NCI-H526 (cell line): ENCODE results near the gene GLMP.

Experiments
- DNase-seq, 2 experiments: peaks; one replicate each; lab custom pipeline; 2025; lab: John Stamatoyannopoulos, UW

Gene GLMP

GRCh38 chr1:156285437-156285836, 10.0 kb downstream of the GLMP start:
- DNase-seq = no peak

DNA sequence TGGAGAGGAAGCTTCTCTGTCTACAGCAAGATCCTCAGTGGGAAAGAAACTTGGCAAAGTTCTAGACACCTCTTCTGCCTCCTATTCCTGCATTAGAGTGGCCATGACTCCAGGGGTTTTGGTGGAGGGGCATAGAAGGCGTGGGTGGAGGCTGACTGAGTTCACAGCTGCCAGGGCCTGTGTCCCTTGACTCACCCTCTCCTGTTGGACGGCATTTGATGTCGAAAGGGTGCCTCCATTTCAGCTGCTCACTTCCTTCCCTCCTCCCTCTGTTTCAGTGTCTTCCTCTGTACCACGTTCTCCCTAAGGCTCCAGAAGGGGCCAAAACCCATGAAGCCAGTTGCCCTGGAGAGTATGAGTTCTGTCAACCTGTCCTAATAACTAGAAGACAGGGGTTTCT, 10.7 kb downstream of the GLMP start:
- no peak for DNase-seq

DNA sequence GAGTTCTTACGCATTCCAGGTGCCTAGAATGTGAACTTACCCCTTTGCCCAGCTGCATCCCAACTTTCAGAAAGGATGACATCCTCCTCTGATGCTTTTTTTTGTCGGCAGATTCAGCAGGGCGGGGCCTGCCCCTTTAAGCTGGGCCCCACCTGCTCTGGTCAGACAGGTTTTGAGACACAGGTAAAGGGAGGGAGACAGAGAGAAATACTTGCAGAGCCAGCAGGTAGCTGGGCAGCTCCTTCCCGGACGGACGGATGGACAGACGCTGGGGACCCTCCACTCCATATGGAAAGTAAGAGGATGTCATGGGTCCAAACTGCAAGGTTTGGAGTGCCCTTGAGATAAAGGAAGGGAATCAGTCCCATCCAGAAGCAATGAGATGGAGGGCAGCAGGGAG, 11.4 kb downstream of the GLMP start, which contains the start of gene TMEM79:
TSS of gene TMEM79 (plus strand) at position 214 of the 400 bp plus-strand sequence. CDS start 902 bp downstream, outside the sequence.
- peak; percentile 18 to 66 for DNase-seq

DNA sequence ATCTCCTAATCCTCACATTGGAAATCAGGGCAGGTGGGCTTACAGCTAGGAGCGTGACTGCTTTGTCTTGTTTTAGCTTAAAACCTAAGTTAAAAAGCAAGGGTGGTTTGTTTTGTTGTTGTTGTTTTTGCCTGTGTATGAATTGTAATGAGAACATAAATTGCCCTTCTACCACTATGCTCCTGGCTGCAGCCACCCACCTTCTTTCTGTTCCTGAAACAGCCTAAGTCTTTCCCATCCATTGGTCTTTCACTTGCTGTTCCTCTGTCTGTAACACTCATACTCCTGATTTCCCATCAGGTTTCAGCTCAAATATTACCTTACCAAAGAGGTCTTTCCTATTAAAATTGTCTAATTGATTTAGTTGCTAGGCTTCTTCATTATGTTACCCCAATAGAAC, 12.0 kb downstream of the GLMP start:
- DNase-seq = no peak

DNA sequence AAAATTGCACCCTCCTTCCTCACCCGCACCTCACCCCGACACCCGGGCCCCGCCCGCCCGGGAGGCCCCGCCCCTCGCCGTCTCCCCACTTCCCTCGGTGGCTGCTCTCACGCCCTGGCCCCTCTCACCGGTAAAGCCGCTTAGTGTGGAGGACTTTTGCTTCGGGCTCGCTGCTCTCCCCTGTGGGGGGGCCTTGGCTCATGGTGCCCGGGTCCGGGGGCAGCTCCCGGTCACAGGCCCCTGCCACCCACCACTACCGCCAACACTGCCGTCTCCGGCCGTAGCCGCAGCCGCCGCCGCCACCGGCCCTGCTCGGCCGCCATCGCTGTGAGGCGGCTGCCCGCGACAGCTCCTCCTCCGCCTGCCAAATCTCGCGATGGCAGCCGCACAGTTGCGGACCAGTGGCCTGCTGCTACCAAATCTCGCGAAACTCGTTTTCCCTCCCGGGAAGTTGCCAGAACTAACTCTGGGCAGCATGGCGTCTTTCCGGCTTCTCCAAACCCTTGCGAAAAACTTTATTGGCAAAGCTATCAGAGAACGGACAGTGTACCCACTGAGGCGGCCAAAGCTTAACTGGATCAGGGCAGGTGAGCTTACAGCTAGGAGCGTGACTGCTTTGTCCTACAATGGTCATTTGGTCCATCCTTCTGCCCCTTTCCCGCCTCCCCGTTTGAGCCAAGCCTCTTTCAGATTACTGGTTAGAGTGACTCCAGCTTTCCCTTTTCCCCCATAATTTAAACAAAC, 12.8 kb downstream of the GLMP start, which contains the start of gene SMG5:
TSS of gene SMG5 (minus strand) at position 347 of the 744 bp plus-strand sequence. CDS start at position 202, 145 bp downstream.
- DNase-seq = peak; percentile 99 to 100

- DNase-seq = peak; percentile 51 to 79
Measured at GRCh38 chr1:156281693-156282478, 13.6 kb downstream of the GLMP start.

- DNase-seq = no peak
Measured at GRCh38 chr1:156281281-156281680, 14.2 kb downstream of the GLMP start.

GRCh38 chr1:156279837-156280236, 15.6 kb downstream of the GLMP start:
- DNase-seq = no peak

- no peak for DNase-seq
Measured at GRCh38 chr1:156276966-156277381, 18.5 kb downstream of the GLMP start.

- DNase-seq = no peak
Measured at GRCh38 chr1:156276532-156276931, 18.9 kb downstream of the GLMP start.

DNA sequence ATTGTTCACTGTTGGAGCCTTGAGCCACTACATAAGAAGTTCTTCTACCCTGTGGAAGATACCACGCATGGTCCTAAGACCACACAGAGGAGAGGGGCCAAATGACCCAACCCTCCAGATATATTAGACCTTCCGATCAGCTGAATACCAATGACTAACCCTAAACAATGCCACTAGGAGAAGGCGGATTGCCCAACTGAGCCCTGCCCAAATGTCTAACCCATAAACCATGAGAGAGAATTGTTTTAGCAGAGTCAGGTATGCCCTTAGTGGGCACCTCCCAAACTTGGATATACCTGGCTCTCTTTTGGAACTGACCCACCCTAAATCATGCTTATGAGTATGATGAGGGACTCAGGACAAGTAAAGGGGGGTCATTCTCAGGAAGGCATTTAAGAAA, 25.2 kb downstream of the GLMP start:
- DNase-seq = no peak

GRCh38 chr1:156268336-156268735, 27.1 kb downstream of the GLMP start:
- DNase-seq = no peak

- no peak for DNase-seq
Measured at GRCh38 chr1:156266051-156266450, 29.4 kb downstream of the GLMP start.

DNA sequence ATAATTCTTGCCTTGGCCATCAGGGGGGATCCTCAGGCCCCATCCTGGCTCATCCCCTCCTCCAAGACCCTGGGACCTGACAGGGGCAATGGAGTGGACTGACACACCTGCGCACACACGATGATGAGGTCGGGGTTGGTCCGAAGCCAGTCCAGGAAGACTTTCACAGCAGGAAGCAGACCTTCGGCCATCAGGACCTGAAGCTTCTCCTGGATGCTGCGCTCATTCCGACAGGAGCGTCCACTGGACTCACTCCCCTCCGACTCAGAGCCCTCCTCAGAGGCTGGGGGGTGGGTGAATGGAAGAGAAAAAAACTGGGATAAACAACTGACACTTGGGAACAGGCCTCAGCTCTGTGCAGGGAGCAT, 32.2 kb downstream of the GLMP start:
- DNase-seq = no peak

GRCh38 chr1:156262461-156263287, 32.8 kb downstream of the GLMP start:
- no peak for DNase-seq

DNA sequence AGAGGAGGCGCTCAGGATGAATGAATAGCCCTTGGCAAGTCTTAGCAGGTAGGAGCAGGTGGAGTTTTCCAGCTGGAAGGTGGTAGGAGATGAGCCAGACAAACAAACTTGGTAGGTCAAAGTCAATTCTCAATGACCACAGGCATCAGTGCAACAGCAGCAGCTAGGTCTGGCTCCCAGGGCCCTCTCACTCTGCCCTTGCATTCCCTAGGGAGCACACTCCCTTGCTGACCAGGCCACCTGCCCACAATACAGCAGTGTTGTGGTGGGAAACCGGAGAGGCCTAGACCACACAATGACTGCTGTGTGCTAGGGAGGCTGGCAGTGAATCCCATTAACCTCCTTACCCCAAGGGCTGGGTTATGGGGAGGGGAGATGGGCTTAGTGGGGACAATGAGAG, 34.6 kb downstream of the GLMP start:
- DNase-seq = peak; percentile 38 to 44

- DNase-seq = no peak
Measured at GRCh38 chr1:156259805-156260204, 35.7 kb downstream of the GLMP start.

DNA sequence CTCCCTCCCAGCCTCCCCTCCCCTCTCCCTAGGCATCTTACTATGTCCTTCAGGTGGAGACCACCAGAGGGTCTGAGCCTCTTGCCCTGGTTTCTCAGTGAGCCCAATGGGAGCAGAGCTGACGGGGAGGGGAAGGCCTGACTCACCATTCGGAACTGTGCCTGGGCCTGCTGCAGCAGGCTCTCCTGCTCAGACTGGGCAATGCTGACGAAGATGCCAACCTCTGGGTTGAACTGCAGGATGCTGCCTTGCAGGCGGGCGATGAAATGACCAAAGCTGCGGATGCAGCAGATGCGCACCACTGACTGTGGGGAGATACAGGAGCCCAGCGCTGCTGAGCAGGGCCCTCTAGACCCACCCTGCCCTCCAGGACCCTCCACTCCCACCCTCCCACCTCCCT, 36.6 kb downstream of the GLMP start:
- DNase-seq = no peak

DNA sequence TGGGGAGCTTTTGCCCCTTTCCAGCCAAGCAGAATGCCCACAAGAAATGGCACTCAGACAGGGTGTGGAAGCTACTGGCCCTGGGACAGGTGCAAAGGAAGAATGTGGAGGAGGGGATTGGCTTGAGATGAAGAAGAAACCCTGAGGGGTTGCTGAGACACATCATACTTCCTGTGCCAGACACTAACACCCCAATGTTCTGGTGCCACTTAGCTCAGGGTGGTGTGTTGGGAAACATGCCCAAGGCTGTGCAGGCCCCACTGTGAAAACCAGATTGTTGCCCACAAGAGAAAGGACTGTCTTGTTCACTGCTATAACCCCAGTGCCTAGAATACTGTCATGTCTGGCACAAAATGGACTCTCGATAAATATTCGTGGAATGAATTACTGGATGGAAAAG, 37.8 kb downstream of the GLMP start:
- no peak for DNase-seq

DNA sequence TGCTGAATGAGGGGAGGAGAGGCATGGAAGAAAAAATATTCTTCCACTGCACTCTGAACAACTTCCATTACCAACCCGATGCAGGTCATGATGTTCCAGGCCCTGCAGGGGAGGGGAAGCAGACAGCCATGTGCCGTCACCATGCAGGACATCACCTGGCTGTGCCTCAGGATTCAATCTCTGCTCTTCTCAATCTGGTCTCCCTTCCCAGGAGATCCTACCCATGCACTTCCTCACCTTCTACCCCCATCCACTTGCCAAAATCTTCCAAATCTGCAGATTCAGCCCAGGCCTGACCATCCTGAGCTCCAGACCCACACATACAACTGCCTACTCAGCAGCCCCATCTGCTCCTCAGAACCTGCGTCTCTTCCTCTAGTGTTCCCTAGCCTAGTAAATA, 41.8 kb downstream of the GLMP start:
- no peak for DNase-seq

GRCh38 chr1:156251527-156251926, 44.0 kb downstream of the GLMP start:
- no peak for DNase-seq

GRCh38 chr1:156249593-156249992, 45.9 kb downstream of the GLMP start:
- DNase-seq = no peak
